Measurements from ENCODE around the gene TSPAN18. TPM values are rescaled to one million over a fixed set of nuclear protein-coding genes. Genes with fewer than 3 reads are reported as not detected.

The TSPAN18 gene
- total RNA-seq, 4 donors from 2014 or later: 6.7 to 13.1 (median 7.9) TPM

DNA sequence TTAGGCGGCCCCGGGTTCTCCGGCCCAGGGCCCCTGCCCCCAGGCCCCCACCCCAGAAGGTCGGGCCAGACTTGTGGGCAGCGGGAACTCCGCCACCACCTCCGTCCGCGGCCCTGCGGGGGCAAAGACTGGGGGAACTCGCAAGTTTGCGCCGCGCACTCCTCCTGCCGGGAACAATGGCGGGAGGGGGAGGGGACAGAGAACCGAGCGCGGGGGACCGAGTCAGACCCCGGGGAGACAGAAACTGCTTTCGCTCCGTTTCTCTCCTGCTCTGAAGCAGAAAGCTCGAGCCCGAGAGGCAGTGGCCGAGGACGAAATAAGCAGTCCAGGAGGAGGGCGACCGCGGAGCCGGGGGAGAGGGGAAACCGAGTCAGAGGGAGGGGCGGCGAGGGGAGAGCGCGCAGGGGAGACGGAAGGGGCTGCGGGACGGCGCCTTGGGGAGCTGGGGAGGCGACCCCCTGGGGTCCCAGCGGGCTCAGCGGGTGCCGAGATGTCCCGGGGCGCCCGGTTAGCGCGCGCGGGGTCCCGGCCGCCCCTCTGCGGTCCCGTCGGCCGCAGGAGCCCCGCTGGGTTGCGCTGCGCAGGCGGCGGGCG is 223.4 kb downstream of the TSPAN18 start:
- peak overlapping the region; percentile 64 to 95 (median 70) for H3K4me3 ChIP-seq
- no peaks in the 10 kb centered on the region for H3K36me3 ChIP-seq
- H3K27ac ChIP-seq: peak overlapping the region; percentile 44 to 82 (median 76)
- peaks cover 0 to 7% of the 10 kb centered on the region in 2 donors for H3K27me3 ChIP-seq
- H3K4me1 ChIP-seq: peaks cover 0 to 63% (median 10%) of the 10 kb centered on the region in 4 donors
- TF ChIP-seq CTCF (IDR thresholded peaks at IDR 0.05) (no peak), EP300 (IDR thresholded peaks at IDR 0.05) (no peak), POLR2A (IDR thresholded peaks at IDR 0.05) (no peak)
- peak in 1 of 2 donors; percentile 31 for DNase-seq (ENCODE audit: low spot score in 2 of 2)
- 0 to 1% methylated on average over 37 to 47 of the region's 63 CpGs for WGBS, 2 donors
- no peaks in the 10 kb centered on the region for H3K9me3 ChIP-seq

- peak; percentile 31 to 41 for DNase-seq (ENCODE audit: low spot score in 2 of 2)
- Histone ChIP-seq H3K36me3 (no peaks in the 10 kb centered on the region), H3K4me3 (peak within 1 kb of the TSS; percentile 64 to 95 (median 70)), H3K9me3 (no peaks in the 10 kb centered on the region), H3K27ac (peak within 1 kb of the TSS; percentile 44 to 82 (median 76)), H3K4me1 (peaks cover 0 to 64% (median 7%) of the 10 kb centered on the region in 4 donors), H3K27me3 (peaks cover 0 to 10% of the 10 kb centered on the region in 2 donors)
- 20 to 26% methylated on average over 27 to 28 of the region's 83 CpGs for WGBS, 2 donors
- peak; percentile 51 to 72 (median 57) for TF ChIP-seq CTCF (IDR thresholded peaks at IDR 0.05)
- peak; percentile 33 to 67 for TF ChIP-seq POLR2A (IDR thresholded peaks at IDR 0.05)
- TF ChIP-seq EP300 (IDR thresholded peaks at IDR 0.05): no peak
Observed at GRCh38 chr11:44950625-44951476, 224.1 kb downstream of the TSPAN18 start, which contains the start of gene TP53I11. Gene TP53I11 (minus strand): TSS chr11:44950883. CDS start chr11:44938335, 12,548 bp downstream.

- H3K4me3 ChIP-seq: no peak overlapping the region
- H3K4me1 ChIP-seq: peaks cover 0 to 63% (median 7%) of the 10 kb centered on the region in 4 donors
- H3K36me3 ChIP-seq: no peaks in the 10 kb centered on the region
- no peak for TF ChIP-seq EP300 (IDR thresholded peaks at IDR 0.05)
- TF ChIP-seq CTCF (IDR thresholded peaks at IDR 0.05): no peak
- H3K27me3 ChIP-seq: peaks cover 0 to 22% of the 10 kb centered on the region in 2 donors
- no peak overlapping the region for H3K27ac ChIP-seq
- no peak for DNase-seq (ENCODE audit: low spot score in 2 of 2)
- WGBS, 2 donors: 36 to 42% methylated on average over 2 of the region's 2 CpGs
- no peaks in the 10 kb centered on the region for H3K9me3 ChIP-seq
Observed at GRCh38 chr11:44952082-44952481, 225.3 kb downstream of the TSPAN18 start.

DNA sequence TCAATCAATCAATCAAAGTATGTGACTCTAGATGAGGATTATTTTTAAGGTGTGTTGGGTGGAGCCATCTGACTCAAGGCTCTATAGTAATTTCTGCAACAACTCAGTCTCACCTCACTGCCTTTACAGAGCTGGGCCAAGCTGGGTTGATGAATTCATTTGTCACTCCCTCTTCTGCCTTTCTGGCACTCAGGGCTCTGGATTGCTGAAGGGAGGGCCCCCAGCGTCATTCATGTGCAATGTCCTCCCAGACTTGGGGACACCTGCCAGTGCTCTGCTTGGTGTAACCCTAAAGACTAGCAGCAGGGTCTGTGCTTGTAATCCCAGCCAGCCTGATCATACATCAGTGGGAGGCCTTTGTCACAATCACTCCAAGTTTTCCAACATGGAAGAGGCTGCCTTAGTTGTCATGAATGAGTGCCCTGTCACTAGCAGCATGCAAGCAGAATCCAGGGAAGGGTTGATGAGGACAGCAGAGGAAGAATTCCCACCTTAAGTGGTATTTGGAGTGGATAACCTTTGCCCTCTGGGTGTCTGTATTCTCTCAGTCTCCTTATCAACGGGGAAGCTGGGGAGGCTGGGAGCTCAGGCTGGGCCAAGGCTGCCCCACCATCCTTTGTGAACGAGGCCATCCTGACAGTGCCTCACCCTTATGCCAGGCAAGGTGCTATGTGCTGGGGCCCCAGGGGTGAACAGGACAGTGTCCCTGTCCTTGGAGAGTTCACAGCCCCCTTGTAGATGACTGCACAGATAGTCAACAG is 225.9 kb downstream of the TSPAN18 start:
- Histone ChIP-seq H3K4me1 (peaks cover 0 to 61% (median 9%) of the 10 kb centered on the region in 4 donors), H3K9me3 (no peaks in the 10 kb centered on the region), H3K27ac (no peak overlapping the region), H3K36me3 (no peaks in the 10 kb centered on the region), H3K27me3 (peaks cover 0 to 25% of the 10 kb centered on the region in 2 donors), H3K4me3 (no peak overlapping the region)
- 71 to 81% methylated on average over 3 of the region's 3 CpGs for WGBS, 2 donors
- TF ChIP-seq CTCF (IDR thresholded peaks at IDR 0.05) (no peak), EP300 (IDR thresholded peaks at IDR 0.05) (no peak), POLR2A (IDR thresholded peaks at IDR 0.05) (no peak)
- DNase-seq (ENCODE audit: low spot score in 2 of 2): no peak

Data from tibial nerve (tissue), 4 donors.